K562 (cell line): ENCODE measurements around the gene GPR153. TPM values are rescaled to one million over a fixed set of nuclear protein-coding genes. Genes with fewer than 3 reads are reported as not detected.

ENCODE experiments used
- BRD4 ChIP-seq: fragments of 200-600 bp; sonication (generic); IDR thresholded peaks from 2 replicates; pipeline ENCODE4 v1.6.1; 2017; ENCODE audit warnings: inconsistent platforms
- CBX5 ChIP-seq: IDR thresholded peaks from 2 replicates; pipeline ENCODE4 v1.6.1; 2014; ENCODE audit warnings: low read depth, borderline replicate concordance
- CREM ChIP-seq: IDR thresholded peaks from 2 replicates; pipeline ENCODE4 v1.6.1; 2014; ENCODE audit warnings: antibody characterized with exemption, low read depth
- CTCFL ChIP-seq: IDR thresholded peaks from 2 replicates; pipeline ENCODE4 v1.6.1; 2011; ENCODE audit warnings: borderline replicate concordance, low read depth, mild to moderate bottlenecking, moderate library complexity, low read length; ENCODE audit not compliant: insufficient read depth, poor library complexity, severe bottlenecking
- DLX4 ChIP-seq: fragments of 250-450 bp; sonication (Bioruptor Pico); IDR thresholded peaks from 2 replicates; pipeline ENCODE4 v1.6.1; 2021; ENCODE audit warnings: mild to moderate bottlenecking
- DMBX1 ChIP-seq: fragments of 250-450 bp; sonication (Bioruptor Pico); IDR thresholded peaks from 2 replicates; pipeline ENCODE4 v1.8.0; 2022; ENCODE audit warnings: inconsistent platforms, mild to moderate bottlenecking, moderate library complexity, borderline replicate concordance
- E2F4 ChIP-seq: sonication (generic); formaldehyde crosslinking; IDR thresholded peaks from 2 replicates; pipeline ENCODE4 v1.8.0; 2022; ENCODE audit warnings: mild to moderate bottlenecking, low read depth, missing genetic modification reagents
- FOXA1 ChIP-seq: fragments of 450-650 bp; IDR thresholded peaks from 2 replicates; pipeline ENCODE4 v1.6.1; 2016; ENCODE audit warnings: mild to moderate bottlenecking, borderline replicate concordance
- HNRNPK ChIP-seq: fragments of 200-400 bp; formaldehyde crosslinking; IDR thresholded peaks from one replicate; pipeline ENCODE4 v1.6.1; 2018; ENCODE audit warnings: mild to moderate bottlenecking, low read depth, low read length; ENCODE audit not compliant: poor library complexity, severe bottlenecking
- IRF1 ChIP-seq: sonication (generic); formaldehyde crosslinking; IDR thresholded peaks from 2 replicates; pipeline ENCODE4 v1.8.0; 2022; ENCODE audit warnings: missing genetic modification reagents, mild to moderate bottlenecking, borderline replicate concordance
- JUNB ChIP-seq: fragments of 450-650 bp; formaldehyde crosslinking; conservative IDR thresholded peaks from 2 replicates; pipeline ENCODE4 v1.4.0; 2020; ENCODE audit warnings: mild to moderate bottlenecking
- KAT8 ChIP-seq: fragments of 450-650 bp; IDR thresholded peaks from 2 replicates; pipeline ENCODE4 v1.6.1; 2016; ENCODE audit warnings: low read depth, mild to moderate bottlenecking
- KLF6 ChIP-seq: fragments of 250-450 bp; sonication (Bioruptor Pico); IDR thresholded peaks from 2 replicates; pipeline ENCODE4 v1.4.0; 2020; ENCODE audit warnings: mild to moderate bottlenecking, moderate library complexity, borderline replicate concordance
- MAZ ChIP-seq, 2 experiments: fragments of 450-650 bp in 1 of 2; sonication (generic) in 1 of 2; formaldehyde crosslinking; IDR thresholded peaks in 1 of 2; conservative IDR thresholded peaks in 1 of 2; 2 replicates each; pipeline versions ENCODE4 v1.4.0 to v1.5.0; 2020; ENCODE audit warnings: mild to moderate bottlenecking in 1 of 2, missing genetic modification reagents in 1 of 2
- RBM15 ChIP-seq: fragments of 200-400 bp; formaldehyde crosslinking; IDR thresholded peaks from 2 replicates; pipeline ENCODE4 v1.6.1; 2018; ENCODE audit warnings: mild to moderate bottlenecking, low read length, moderate library complexity; ENCODE audit not compliant: insufficient read depth
- SIN3A ChIP-seq, 2 experiments: fragments of 150-350 bp in 1 of 2; IDR thresholded peaks; 2 replicates each; pipeline ENCODE4 v1.6.1; 2011 to 2016; ENCODE audit warnings: borderline replicate concordance in 2 of 2, low read depth in 2 of 2, low read length in 2 of 2, mild to moderate bottlenecking in 2 of 2, moderate library complexity in 2 of 2; ENCODE audit not compliant: control insufficient read depth in 1 of 2
- SMAD4 ChIP-seq: fragments of 250-450 bp; sonication (Bioruptor Pico); conservative IDR thresholded peaks from 2 replicates; pipeline ENCODE4 v1.8.0; 2021; ENCODE audit warnings: inconsistent platforms, mild to moderate bottlenecking, moderate library complexity
- SNAPC5 ChIP-seq: fragments of 250-450 bp; sonication (Bioruptor Pico); IDR thresholded peaks from 2 replicates; pipeline ENCODE4 v1.8.0; 2021; ENCODE audit warnings: moderate library complexity, mild to moderate bottlenecking, inconsistent platforms
- TAF1 ChIP-seq: IDR thresholded peaks from 2 replicates; pipeline ENCODE4 v1.6.1; 2011; ENCODE audit warnings: mild to moderate bottlenecking, low read length, moderate library complexity; ENCODE audit not compliant: insufficient read depth, control insufficient read depth, severe bottlenecking; ENCODE audit errors: extremely low read depth
- ZNF121 ChIP-seq: sonication (generic); formaldehyde crosslinking; conservative IDR thresholded peaks from 2 replicates; pipeline ENCODE4 v1.8.0; 2022; ENCODE audit warnings: missing genetic modification reagents
- ZNF197 ChIP-seq: fragments of 200-800 bp; sonication (Bioruptor generic); IDR thresholded peaks from 2 replicates; pipeline ENCODE4 v1.6.1; 2016; ENCODE audit warnings: low read depth, missing genetic modification characterization, missing compliant biosample characterization
- ZNF24 ChIP-seq: fragments of 450-650 bp; IDR thresholded peaks from 2 replicates; pipeline ENCODE4 v1.6.1; 2016
- polyA plus RNA-seq, 8 experiments: library from polyadenylated mRNA; depleted of rRNA in 4 of 8; stranded (reverse) in 5 of 8; unstranded in 3 of 8; fragments of >200 nt; fragmentation: Nextera tagmentation in 2 of 8; fragmentation: Illumina TruSeq in 1 of 8; extraction: Ambion mirVana in 2 of 8; extraction: Trizol in 1 of 8; gene quantifications; 2 replicates each; pipeline versions ENCODE4 v1.2.1 to v1.2.3, GENCODE V29; 2011 to 2014; ENCODE audit warnings: inconsistent platforms in 1 of 8, missing spikeins in 1 of 8
- total RNA-seq, 7 experiments: library from RNA; depleted of rRNA in 6 of 7; stranded (reverse); fragments of >200 nt in 6 of 7; fragmentation: Illumina TruSeq in 2 of 7; extraction: Trizol in 2 of 7; gene quantifications; 2 replicates each; pipeline versions ENCODE4 v1.2.1 to v1.2.3, GENCODE V29; 2011 to 2021; ENCODE audit warnings: low replicate concordance in 1 of 7

The GPR153 gene
- total and polyA plus RNA-seq, 9 of the 15 experiments (the other 6 are each of a cell fraction or from before 2014, with no cell fraction given), result 0.01 to 1.5 (median 0.51) TPM

GRCh38 chr1:6245086-6245868 is 15.6 kb downstream of the GPR153 start (continued):
- TF ChIP-seq E2F4 (CRISPR knock-in tag), result peak; percentile 89
- TF ChIP-seq IRF1 (CRISPR knock-in tag), result peak; percentile 82; the same call in 1 of the 2 replicates
- TF ChIP-seq RBM15, result 0 out of 2 replicates have a peak, but pooled peaks have one; percentile 29
- no peak for TF ChIP-seq BRD4
- TF ChIP-seq CTCFL, result peak; percentile 77
- 0 out of 2 replicates have a peak, but pooled peaks have one; percentile 21 for TF ChIP-seq JUNB (CRISPR knock-in tag)
- TF ChIP-seq ZNF121 (CRISPR knock-in tag), result no peak
- TF ChIP-seq SNAPC5 (CRISPR knock-in tag), result no peak
- TF ChIP-seq SIN3A (IDR thresholded peaks at IDR 0.05; ENCODE audit: borderline replicate concordance in 2 of 2, control insufficient read depth in 1 of 2, low read depth in 2 of 2, low read length in 2 of 2), result peak; percentile 93 to 98; a peak in 3 of 4 replicates
- TF ChIP-seq DMBX1 (CRISPR knock-in tag), result peak; percentile 92
- TF ChIP-seq FOXA1, result no peak
- peak; percentile 33; the same call in 1 of the 2 replicates for TF ChIP-seq ZNF24
- no peak for TF ChIP-seq DLX4
- TF ChIP-seq ZNF197, result peak; percentile 92
- peak; percentile 76 for TF ChIP-seq CREM
- peak; percentile 82 to 97 for TF ChIP-seq MAZ (CRISPR knock-in tag; conservative IDR thresholded peaks at IDR 0.05 in 1 of 2, IDR thresholded peaks at IDR 0.05 in 1 of 2)
- TF ChIP-seq SMAD4 (CRISPR knock-in tag), result peak; percentile 90
- peak; percentile 91 for TF ChIP-seq HNRNPK
- peak; percentile 34; the same call in 1 of the 2 replicates for TF ChIP-seq KLF6 (CRISPR knock-in tag)
- peak; percentile 28 for TF ChIP-seq TAF1
- TF ChIP-seq KAT8, result no peak
- TF ChIP-seq CBX5, result no peak; the same call in 1 of the 2 replicates
